HG03354 (cell line): ENCODE results near the gene RPUSD1.

Experiments
- ATAC-seq: cut with Tn5 transposase; IDR thresholded peaks from one replicate; pipeline ENCODE4 v1.9.1; 2021; ENCODE audit warnings: mild to moderate bottlenecking; ENCODE audit not compliant: unreplicated experiment, poor library complexity, severe bottlenecking

Gene RPUSD1

GRCh38 chr16:800834-801511 lies 12.8 kb upstream of the RPUSD1 start:
- ATAC-seq, result no peak

- ATAC-seq, result no peak
These were observed 12.0 kb upstream of the RPUSD1 start, which contains the start of gene GNG13 for GRCh38 chr16:799948-800833. TSS of gene GNG13 (minus strand) at chr16:800734. CDS start at chr16:799077, 1,657 bp downstream.

GRCh38 chr16:799111-799947 lies 11.1 kb upstream of the RPUSD1 start:
- ATAC-seq, result no peak

GRCh38 chr16:798666-799065 lies 10.5 kb upstream of the RPUSD1 start:
- ATAC-seq, result no peak

- ATAC-seq, result no peak
These were observed 9.5 kb upstream of the RPUSD1 start for GRCh38 chr16:797686-798085.

- ATAC-seq, result no peak
These were observed 8.9 kb upstream of the RPUSD1 start for GRCh38 chr16:797120-797420.

GRCh38 chr16:796296-797119 lies 8.3 kb upstream of the RPUSD1 start:
- ATAC-seq, result no peak

- ATAC-seq, result no peak
These were observed 7.5 kb upstream of the RPUSD1 start for GRCh38 chr16:795580-796229.

GRCh38 chr16:794853-795466 lies 6.8 kb upstream of the RPUSD1 start:
- ATAC-seq, result no peak

GRCh38 chr16:794091-794822 lies 6.1 kb upstream of the RPUSD1 start:
- no peak for ATAC-seq

GRCh38 chr16:793414-793813 lies 5.2 kb upstream of the RPUSD1 start:
- no peak for ATAC-seq

- no peak for ATAC-seq
These were observed 4.2 kb upstream of the RPUSD1 start for GRCh38 chr16:792221-792995.

- no peak for ATAC-seq
These were observed 3.0 kb upstream of the RPUSD1 start for GRCh38 chr16:791131-791530.

GRCh38 chr16:790086-790485 lies 1.9 kb upstream of the RPUSD1 start:
- no peak for ATAC-seq

- no peak for ATAC-seq
These were observed 1.1 kb upstream of the RPUSD1 start for GRCh38 chr16:789191-789850.

- peak; percentile 71 for ATAC-seq
These were observed 382 bp upstream of the RPUSD1 start, which contains the start of gene CHTF18 for GRCh38 chr16:788399-789126. TSS of gene CHTF18 (plus strand) at chr16:788620. CDS start at chr16:788685, 65 bp downstream.
